ENCODE results near the gene PIGP.

DNA sequence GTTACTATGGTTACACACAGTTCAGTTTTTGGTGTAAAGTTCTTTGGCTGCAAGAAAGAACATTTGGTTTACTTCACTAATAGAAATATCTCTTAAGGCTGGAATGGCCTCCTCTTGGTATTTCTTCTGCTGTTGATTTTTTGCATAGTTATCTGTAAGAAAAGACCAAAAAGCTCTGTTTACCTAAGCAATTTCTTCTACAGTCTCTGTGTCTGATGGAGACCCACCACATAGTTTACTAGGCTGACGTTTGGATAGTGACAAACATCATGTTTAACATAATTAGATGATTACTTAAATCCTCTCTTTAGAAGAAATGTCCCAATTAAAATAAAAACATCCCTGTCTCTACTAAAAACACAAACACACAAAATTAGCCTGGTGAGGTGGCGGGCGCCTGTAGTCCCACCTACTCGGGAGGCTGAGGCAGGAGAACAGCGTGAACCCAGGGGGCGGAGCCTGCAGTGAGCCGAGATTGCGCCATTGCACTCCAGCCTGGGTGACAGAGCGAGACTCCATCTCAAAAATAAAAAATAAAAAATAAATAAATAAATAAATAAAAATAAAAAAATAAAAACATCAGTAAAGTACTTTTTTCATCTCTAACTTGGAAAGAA is 7.2 kb downstream of the PIGP start:
- TF ChIP-seq POLR2A (IDR thresholded peaks at IDR 0.05), result no peak
- TF ChIP-seq, protein P1, sequence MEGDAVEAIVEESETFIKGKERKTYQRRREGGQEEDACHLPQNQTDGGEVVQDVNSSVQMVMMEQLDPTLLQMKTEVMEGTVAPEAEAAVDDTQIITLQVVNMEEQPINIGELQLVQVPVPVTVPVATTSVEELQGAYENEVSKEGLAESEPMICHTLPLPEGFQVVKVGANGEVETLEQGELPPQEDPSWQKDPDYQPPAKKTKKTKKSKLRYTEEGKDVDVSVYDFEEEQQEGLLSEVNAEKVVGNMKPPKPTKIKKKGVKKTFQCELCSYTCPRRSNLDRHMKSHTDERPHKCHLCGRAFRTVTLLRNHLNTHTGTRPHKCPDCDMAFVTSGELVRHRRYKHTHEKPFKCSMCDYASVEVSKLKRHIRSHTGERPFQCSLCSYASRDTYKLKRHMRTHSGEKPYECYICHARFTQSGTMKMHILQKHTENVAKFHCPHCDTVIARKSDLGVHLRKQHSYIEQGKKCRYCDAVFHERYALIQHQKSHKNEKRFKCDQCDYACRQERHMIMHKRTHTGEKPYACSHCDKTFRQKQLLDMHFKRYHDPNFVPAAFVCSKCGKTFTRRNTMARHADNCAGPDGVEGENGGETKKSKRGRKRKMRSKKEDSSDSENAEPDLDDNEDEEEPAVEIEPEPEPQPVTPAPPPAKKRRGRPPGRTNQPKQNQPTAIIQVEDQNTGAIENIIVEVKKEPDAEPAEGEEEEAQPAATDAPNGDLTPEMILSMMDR (IDR thresholded peaks at IDR 0.05), result no peak

Measured in ovary (tissue), 3 donors.